Lower leg skin (tissue), 4 donors: ENCODE data around the gene MEIOSIN. TPM values are rescaled to one million over a fixed set of nuclear protein-coding genes. Genes with fewer than 3 reads are reported as not detected.

Source experiments
- DNase-seq, 2 donors: peaks; one replicate each; pipeline ENCODE4 v3.0.0-alpha.2; 2019; ENCODE audit warnings: low spot score in 2 of 2
- H3K4me3 ChIP-seq: fragments of 200-600 bp; sonication (generic); 2 replicates; pipeline ENCODE4 v1.5.1; 2017; ENCODE audit warnings: mild to moderate bottlenecking, low read depth; ENCODE audit not compliant: poor library complexity, severe bottlenecking
- CTCF ChIP-seq, 3 donors: fragments of 450-650 bp; IDR thresholded peaks; one replicate each; pipeline ENCODE4 v1.5.1; 2016; ENCODE audit warnings: antibody characterized with exemption in 3 of 3, mild to moderate bottlenecking in 3 of 3, moderate library complexity in 2 of 3
- POLR2A ChIP-seq, 2 donors: fragments of 450-650 bp; IDR thresholded peaks; one replicate each; pipeline ENCODE4 v1.6.1; 2016 to 2017; ENCODE audit warnings: antibody characterized with exemption in 2 of 2, mild to moderate bottlenecking in 1 of 2, moderate library complexity in 1 of 2
- WGBS, 2 donors: methylation state at CpG; one replicate each; pipeline ENCODE4 v1.1.5; 2018; 5-methylcytosine and 5-hydroxymethylcytosine counted together
- intact Hi-C: fragments of 100-400 bp; cut with DNase I; formaldehyde crosslinking; loops from one replicate; pipeline ENCODE4 v1.15.0; 2023; ENCODE audit warnings: low total_unique reads
- total RNA-seq, 4 donors: library from RNA; depleted of rRNA; stranded (reverse); fragments of >200 nt; gene quantifications; one replicate each; pipeline ENCODE4 v1.1.0, GENCODE V29; 2016

MEIOSIN gene
- total RNA-seq, 4 donors from 2014 or later: not detected

- 74 to 90% methylated on average over 3 of the region's 3 CpGs for WGBS, 2 donors
- DNase-seq: no peak
- H3K4me3 ChIP-seq: no peak overlapping the region
- TF ChIP-seq POLR2A (IDR thresholded peaks at IDR 0.05) (no peak), CTCF (IDR thresholded peaks at IDR 0.05) (no peak)
- intact Hi-C loops: no loop called here
Measured at GRCh38 chr19:45772912-45773311, 39.7 kb downstream of the MEIOSIN start.

- intact Hi-C loops: no loop called here
- TF ChIP-seq POLR2A (IDR thresholded peaks at IDR 0.05): no peak
- no peak for TF ChIP-seq CTCF (IDR thresholded peaks at IDR 0.05)
- H3K4me3 ChIP-seq: no peak overlapping the region
- DNase-seq: no peak
- WGBS, 2 donors: 47 to 49% methylated on average over 2 of the region's 2 CpGs
Measured at GRCh38 chr19:45773384-45773783, 40.1 kb downstream of the MEIOSIN start.

- 87 to 88% methylated on average over 9 of the region's 9 CpGs for WGBS, 2 donors
- no peak for DNase-seq
- intact Hi-C loops: no loop called here
- TF ChIP-seq CTCF (IDR thresholded peaks at IDR 0.05) (no peak), POLR2A (IDR thresholded peaks at IDR 0.05) (no peak)
- H3K4me3 ChIP-seq: no peak overlapping the region
Measured at GRCh38 chr19:45774765-45775164, 41.5 kb downstream of the MEIOSIN start.

- H3K4me3 ChIP-seq: no peak overlapping the region
- WGBS, 2 donors: 91 to 95% methylated on average over 34 of the region's 34 CpGs
- intact Hi-C loops: no loop called here
- TF ChIP-seq CTCF (IDR thresholded peaks at IDR 0.05) (no peak), POLR2A (IDR thresholded peaks at IDR 0.05) (no peak)
- DNase-seq: no peak
Measured at GRCh38 chr19:45777395-45777961, 44.2 kb downstream of the MEIOSIN start.

GRCh38 chr19:45778010-45778661 is 44.9 kb downstream of the MEIOSIN start:
- H3K4me3 ChIP-seq: no peak overlapping the region
- 91 to 94% methylated on average over 26 of the region's 28 CpGs for WGBS, 2 donors
- no peak for TF ChIP-seq CTCF (IDR thresholded peaks at IDR 0.05)
- no peak for TF ChIP-seq POLR2A (IDR thresholded peaks at IDR 0.05)
- DNase-seq: no peak
- intact Hi-C loops: no loop called here
